Choroid plexus epithelial cell (primary cell): Measurements from ENCODE around the gene FKRP.

Source experiments
- DNase-seq: peaks from one replicate; pipeline ENCODE4 v3.0.0-alpha.2; 2010; ENCODE audit warnings: low read depth
- H3K4me3 ChIP-seq: 2 replicates; pipeline ENCODE4 v1.5.1; 2011; ENCODE audit warnings: low read depth, mild to moderate bottlenecking, control low read depth, low read length, moderate library complexity
- TF ChIP-seq, protein P1 (sequence below): conservative IDR thresholded peaks from 2 replicates; pipeline ENCODE4 v1.5.1; 2011; ENCODE audit warnings: low read depth, mild to moderate bottlenecking, control low read depth, inconsistent platforms, low read length, moderate library complexity

FKRP gene

DNA sequence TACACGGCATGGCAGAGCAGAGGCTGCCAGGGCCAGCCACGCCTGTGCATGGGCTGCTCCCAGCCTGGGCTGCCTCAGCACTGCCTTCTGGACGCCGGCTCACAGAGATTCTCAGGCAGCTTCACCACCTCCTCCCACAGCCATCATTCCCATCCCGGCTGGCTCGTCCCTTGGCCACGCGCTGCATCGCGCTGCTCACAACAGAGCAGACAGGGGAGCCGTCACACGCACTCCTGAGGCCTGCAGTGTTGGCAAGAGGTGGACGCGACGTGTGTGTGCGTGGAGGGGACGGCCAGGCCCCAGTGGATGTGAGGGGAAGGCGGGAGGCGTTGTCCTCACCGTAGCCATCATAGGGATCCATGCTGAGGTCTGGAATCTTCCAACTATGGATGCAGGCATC lies 21.4 kb upstream of the FKRP start:
- TF ChIP-seq, protein P1, sequence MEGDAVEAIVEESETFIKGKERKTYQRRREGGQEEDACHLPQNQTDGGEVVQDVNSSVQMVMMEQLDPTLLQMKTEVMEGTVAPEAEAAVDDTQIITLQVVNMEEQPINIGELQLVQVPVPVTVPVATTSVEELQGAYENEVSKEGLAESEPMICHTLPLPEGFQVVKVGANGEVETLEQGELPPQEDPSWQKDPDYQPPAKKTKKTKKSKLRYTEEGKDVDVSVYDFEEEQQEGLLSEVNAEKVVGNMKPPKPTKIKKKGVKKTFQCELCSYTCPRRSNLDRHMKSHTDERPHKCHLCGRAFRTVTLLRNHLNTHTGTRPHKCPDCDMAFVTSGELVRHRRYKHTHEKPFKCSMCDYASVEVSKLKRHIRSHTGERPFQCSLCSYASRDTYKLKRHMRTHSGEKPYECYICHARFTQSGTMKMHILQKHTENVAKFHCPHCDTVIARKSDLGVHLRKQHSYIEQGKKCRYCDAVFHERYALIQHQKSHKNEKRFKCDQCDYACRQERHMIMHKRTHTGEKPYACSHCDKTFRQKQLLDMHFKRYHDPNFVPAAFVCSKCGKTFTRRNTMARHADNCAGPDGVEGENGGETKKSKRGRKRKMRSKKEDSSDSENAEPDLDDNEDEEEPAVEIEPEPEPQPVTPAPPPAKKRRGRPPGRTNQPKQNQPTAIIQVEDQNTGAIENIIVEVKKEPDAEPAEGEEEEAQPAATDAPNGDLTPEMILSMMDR = no peak
- H3K4me3 ChIP-seq = no peak overlapping the region
- no peak for DNase-seq

DNA sequence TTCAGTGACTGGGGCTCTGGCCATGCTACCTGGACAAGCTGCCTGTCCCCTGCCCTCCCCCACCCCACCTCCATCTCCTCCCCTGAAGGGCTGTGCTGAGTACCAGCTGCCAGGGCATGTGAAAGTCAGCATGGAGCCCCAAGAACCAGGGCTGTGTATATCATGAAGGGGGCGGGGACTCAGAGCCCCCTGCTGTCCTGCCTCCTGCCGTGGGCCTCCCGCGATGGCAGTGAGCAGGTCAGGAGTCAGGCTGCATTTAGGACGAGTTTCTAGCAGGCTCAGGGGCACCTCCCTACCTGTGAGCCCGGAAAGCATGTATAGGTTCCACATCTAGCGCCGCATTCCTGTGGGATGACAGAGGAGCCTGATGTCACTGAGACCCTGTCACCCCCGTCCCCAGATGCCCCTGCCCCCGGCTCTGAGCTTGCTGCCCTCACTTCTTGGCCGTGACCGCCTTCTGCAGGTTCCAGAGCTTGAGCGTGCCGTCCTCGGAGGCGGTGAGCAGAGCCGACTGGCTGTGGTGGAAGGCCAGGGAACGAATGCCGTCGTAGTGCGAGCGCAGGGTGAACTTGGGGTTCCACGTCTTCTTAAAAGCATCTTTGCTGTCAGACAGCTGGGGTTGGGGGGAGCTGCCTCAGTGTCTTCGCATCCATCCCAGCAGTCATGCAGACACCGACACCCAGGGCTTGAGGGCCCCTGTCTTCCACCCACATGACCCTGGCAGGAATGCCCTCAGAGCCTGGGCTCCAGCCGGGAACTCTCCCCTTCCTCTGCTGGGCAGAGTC lies 20.6 kb upstream of the FKRP start:
- H3K4me3 ChIP-seq = no peak overlapping the region
- DNase-seq = peak; percentile 46
- TF ChIP-seq, protein P1 = no peak

DNA sequence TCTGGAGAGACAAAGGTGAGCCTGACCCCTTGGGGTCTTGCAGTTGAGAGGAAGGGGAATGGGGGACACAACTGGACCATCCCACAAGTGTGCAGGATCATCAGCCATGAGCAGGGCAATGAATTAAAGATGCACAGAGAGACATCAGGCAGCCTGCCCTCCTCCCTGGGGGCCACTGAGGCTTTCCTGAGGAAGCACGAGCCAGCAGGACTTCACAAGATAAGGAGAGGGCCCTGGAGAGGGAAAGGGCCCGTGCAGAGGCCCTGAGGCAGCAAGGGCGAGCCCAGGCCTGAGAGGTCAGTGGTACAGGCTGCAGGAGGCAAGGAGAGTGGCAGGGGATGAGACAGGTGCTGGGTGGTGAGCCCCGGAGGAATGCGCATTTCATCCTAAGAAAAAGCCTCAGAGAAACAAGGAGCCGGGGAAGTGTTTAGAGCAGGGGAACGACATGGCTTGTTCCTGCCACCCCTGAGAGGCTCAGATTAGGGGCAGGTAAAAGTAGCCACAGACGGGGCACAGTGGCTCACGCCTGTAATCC lies 19.9 kb upstream of the FKRP start:
- DNase-seq = no peak
- TF ChIP-seq, protein P1 = no peak
- no peak overlapping the region for H3K4me3 ChIP-seq

DNA sequence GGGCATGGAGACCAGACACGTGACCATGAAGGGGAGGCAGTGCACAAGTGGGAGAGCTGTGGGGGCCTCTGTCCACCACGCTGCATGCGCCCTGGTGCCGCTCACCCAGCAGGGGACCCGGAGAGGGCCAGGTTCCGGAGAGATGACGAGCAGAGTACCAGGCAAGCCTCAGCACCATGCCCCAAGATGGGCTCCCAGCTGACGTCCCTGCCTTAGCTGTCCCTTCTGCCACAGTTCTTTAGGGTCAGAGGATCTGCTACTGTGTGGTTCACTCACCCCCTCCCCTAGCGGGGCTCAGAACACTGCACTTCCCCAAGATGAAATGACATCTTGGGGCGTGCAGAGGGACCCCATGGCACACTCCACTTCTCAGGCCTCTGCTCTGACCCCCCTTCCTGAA lies 19.3 kb upstream of the FKRP start:
- TF ChIP-seq, protein P1 = no peak
- no peak for DNase-seq
- no peak overlapping the region for H3K4me3 ChIP-seq

DNA sequence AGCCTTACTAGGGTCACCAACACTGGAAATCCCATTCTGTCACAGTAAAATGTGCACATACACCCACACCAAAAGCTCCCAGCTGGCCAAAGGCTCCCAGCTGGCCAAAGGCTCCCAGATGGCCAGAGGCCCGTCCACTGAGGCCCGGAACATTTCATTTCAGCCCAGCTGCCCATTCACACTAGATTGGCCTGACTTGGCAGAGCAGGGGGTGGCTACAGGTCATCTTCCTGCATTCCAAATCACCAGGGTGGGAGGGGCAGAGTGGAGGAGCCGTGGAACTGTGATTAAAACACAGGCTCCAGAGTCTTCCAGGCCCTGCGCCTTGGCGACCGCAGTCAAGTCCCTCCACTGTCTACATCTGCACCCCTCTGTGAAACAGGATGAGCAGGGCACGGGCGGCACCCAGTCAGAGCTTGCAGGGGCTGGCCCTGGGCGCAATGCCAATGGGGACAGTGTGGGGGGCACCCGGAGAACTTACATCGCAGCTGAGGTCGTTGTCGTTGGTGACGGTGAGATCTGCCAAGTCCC lies 18.8 kb upstream of the FKRP start:
- TF ChIP-seq, protein P1 = no peak
- no peak for DNase-seq
- H3K4me3 ChIP-seq = no peak overlapping the region

DNA sequence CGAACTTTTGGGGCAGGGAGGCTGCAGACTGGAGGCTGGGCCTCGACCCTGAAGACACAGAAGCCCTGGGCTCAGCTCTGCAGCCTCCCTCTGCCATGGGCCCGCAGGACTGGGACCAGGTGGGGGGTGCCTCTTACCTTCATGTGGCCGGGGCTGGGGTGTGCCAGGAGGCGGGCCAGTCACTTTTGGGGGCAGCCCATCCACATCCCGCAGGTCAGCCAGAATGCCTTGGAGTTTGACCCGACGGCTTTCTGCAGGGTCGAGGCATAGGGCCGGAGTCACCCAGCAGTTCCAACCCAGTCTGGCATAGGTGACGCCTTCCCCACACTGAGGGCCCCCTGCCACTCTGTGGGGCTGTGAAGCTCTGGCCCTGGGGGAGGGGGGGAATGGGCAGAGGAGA lies 18.1 kb upstream of the FKRP start:
- TF ChIP-seq, protein P1 = no peak
- DNase-seq = no peak

DNA sequence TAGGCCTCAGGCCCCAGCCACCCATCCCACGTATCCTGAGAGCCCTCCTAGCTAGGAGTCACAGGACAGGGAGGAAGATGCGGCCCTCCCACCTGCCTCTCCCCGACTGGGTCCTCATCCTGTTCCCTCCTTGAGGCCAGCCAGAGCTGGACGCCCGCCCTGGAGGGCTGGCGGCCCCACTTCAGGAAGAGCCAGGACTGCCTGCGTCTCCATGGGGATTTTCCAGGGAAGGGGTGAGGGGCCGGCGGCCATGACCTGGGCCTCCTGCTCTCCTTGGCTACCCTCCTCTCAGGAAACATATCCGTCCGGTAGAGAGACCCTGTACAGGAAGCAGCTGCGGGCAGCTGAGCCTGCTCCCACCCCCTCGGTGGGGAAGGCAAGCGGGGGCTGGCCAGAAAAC lies 17.6 kb upstream of the FKRP start:
- TF ChIP-seq, protein P1 = no peak
- no peak for DNase-seq

More for the DNA sequence above, 18.1 kb upstream of the FKRP start:
- H3K4me3 ChIP-seq = no peak overlapping the region

More for the DNA sequence above, 17.6 kb upstream of the FKRP start:
- H3K4me3 ChIP-seq = no peak overlapping the region
